Measurements from ENCODE around the gene P2RY12. TPM values are rescaled to one million over a fixed set of nuclear protein-coding genes. Genes with fewer than 3 reads are reported as not detected.

Gene P2RY12
- total RNA-seq, 2 experiments from 2014 or later = not detected

DNA sequence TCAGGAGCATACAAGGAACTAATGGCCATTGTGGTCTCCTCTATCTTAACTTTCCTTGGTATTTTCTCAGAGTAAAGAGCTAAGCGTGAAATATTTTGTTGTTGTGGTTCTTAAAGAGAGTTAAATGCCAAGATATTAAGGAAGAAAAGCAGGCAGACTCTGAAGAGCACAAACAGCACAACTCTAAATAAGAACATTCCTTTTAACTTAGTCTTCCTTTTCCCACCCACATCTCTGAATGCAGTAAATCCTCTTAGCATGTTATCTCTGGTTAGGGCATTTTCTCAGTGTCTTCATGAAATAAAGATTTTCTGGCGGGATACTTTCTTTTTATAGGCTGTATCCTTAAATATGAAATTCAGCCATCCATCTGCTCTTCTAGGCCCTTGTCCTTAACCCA, 69.4 kb downstream of the P2RY12 start:
- Mint-ChIP-seq H3K27ac (no peak overlapping the region), H3K9me3 (ENCODE audit: insufficient read depth) (no peaks in the 10 kb centered on the region), H3K4me3 (no peak overlapping the region), H3K36me3 (ENCODE audit: low read depth) (no peaks in the 10 kb centered on the region), H3K4me1 (ENCODE audit: low read depth) (peaks cover 5% of the 10 kb centered on the region), H3K27me3 (ENCODE audit: low read depth) (no peaks in the 10 kb centered on the region)
- ChIA-PET POLR2A (no interaction called here), CTCF (no interaction called here)
- no peak for ATAC-seq
- DNase-seq = no peak

DNA sequence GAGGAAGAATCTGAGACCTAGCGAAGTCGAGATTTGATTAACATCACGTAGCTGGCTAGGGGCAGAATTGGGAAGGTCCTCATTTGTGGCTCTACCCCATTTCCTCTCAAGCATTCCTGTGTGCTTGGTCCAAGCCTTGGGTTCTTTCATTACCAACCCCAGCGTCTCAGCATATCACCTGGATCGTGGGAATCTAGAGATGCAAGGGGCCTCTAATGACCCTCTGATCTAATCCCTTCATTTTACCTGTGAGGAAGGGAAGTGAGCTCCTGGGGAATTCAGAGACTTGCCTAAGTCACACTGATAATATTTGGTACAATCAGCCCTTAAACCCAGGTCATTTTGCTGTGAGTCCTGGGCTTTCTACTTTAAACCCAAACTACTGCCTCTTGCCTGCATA, 70.0 kb downstream of the P2RY12 start:
- H3K9me3 Mint-ChIP-seq (ENCODE audit: insufficient read depth) = no peaks in the 10 kb centered on the region
- H3K4me1 Mint-ChIP-seq (ENCODE audit: low read depth) = peaks cover 5% of the 10 kb centered on the region
- no peak for ATAC-seq
- CTCF ChIA-PET = no interaction called here
- no peaks in the 10 kb centered on the region for H3K36me3 Mint-ChIP-seq (ENCODE audit: low read depth)
- H3K27me3 Mint-ChIP-seq (ENCODE audit: low read depth) = no peaks in the 10 kb centered on the region
- DNase-seq = no peak
- POLR2A ChIA-PET = no interaction called here
- H3K4me3 Mint-ChIP-seq = no peak overlapping the region
- H3K27ac Mint-ChIP-seq = no peak overlapping the region

DNA sequence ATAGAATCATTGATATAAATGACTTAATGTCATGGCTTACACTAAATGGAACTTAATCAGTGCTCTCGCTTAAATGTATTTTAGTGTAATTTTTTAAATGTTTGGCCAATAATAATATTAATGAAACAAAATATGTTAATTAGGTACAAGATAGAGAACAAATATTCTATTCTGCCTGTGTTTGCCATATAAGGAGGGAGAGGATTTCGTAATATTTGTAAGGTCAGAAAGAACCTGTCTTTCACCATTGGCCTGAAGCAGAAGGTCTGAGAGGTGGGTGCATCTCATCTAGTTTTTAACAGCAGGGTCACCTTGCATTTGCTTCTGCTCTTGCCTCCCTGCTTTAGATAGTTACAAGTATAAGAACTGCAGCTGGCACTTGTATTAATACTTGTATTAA, 70.4 kb downstream of the P2RY12 start:
- Mint-ChIP-seq H3K27me3 (ENCODE audit: low read depth) (no peaks in the 10 kb centered on the region), H3K27ac (no peak overlapping the region), H3K9me3 (ENCODE audit: insufficient read depth) (no peaks in the 10 kb centered on the region), H3K4me3 (no peak overlapping the region), H3K4me1 (ENCODE audit: low read depth) (peaks cover 5% of the 10 kb centered on the region), H3K36me3 (ENCODE audit: low read depth) (no peaks in the 10 kb centered on the region)
- ATAC-seq (no peak), DNase-seq (no peak)
- ChIA-PET CTCF (interaction anchor here (0.6 to 1.0 kb wide), 2 partner anchors 14 to 78 kb away, joined by 4 read pairs; no protein-coding TSS in a partner anchor), POLR2A (no interaction called here)

DNA sequence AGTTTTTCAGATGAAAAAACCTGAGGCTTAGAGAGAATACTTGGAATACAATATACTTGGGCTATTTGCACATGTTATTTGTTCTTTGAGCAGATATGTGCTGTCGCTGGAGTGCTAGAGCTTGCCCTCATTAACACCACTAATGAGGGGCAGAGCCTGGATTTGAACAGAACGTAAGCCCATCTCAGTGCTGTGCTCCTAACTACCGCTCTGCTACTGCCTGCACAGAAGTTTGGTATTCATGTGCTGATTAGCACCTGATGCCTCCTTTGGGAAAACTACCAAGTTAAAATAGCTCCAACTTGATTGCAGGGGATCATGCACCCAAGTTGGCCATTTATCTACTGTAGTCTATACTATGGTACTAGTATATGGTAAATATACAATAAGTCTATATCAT, 71.6 kb downstream of the P2RY12 start:
- ChIA-PET CTCF (no interaction called here), POLR2A (no interaction called here)
- Mint-ChIP-seq H3K36me3 (ENCODE audit: low read depth) (no peaks in the 10 kb centered on the region), H3K4me1 (ENCODE audit: low read depth) (peaks cover 5% of the 10 kb centered on the region), H3K4me3 (no peak overlapping the region), H3K27me3 (ENCODE audit: low read depth) (no peaks in the 10 kb centered on the region), H3K9me3 (ENCODE audit: insufficient read depth) (no peaks in the 10 kb centered on the region), H3K27ac (no peak overlapping the region)
- no peak for ATAC-seq
- no peak for DNase-seq

DNA sequence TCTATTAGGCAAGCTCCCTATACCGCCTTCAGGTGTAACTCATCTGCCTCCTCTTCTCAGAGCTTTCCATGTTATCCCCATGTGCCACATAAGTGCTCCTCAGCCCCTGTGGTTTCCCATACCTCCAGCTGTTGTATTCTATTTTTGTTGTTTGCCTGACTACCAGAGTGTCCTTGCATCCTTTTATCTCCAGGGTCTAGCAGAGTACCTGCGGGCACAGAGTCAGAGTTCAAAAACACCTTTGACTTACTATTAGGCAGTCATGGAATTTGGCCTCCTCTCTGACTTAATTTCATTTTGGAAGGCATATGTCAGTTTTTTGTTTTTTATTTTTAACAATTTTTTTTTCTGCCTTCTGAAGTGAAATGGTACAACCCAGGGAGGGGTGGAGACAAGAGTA, 75.0 kb downstream of the P2RY12 start:
- no peaks in the 10 kb centered on the region for H3K27me3 Mint-ChIP-seq (ENCODE audit: low read depth)
- no peak overlapping the region for H3K4me3 Mint-ChIP-seq
- POLR2A ChIA-PET = no interaction called here
- no peak for ATAC-seq
- no peak for DNase-seq
- peaks cover 13% of the 10 kb centered on the region for H3K4me1 Mint-ChIP-seq (ENCODE audit: low read depth)
- H3K36me3 Mint-ChIP-seq (ENCODE audit: low read depth) = no peaks in the 10 kb centered on the region
- H3K27ac Mint-ChIP-seq = no peak overlapping the region
- H3K9me3 Mint-ChIP-seq (ENCODE audit: insufficient read depth) = no peaks in the 10 kb centered on the region
- CTCF ChIA-PET = interaction anchor here (1.1 to 1.5 kb wide), 2 partner anchors 9 to 19 kb away, joined by 3 to 4 read pairs; no protein-coding TSS in a partner anchor

DNA sequence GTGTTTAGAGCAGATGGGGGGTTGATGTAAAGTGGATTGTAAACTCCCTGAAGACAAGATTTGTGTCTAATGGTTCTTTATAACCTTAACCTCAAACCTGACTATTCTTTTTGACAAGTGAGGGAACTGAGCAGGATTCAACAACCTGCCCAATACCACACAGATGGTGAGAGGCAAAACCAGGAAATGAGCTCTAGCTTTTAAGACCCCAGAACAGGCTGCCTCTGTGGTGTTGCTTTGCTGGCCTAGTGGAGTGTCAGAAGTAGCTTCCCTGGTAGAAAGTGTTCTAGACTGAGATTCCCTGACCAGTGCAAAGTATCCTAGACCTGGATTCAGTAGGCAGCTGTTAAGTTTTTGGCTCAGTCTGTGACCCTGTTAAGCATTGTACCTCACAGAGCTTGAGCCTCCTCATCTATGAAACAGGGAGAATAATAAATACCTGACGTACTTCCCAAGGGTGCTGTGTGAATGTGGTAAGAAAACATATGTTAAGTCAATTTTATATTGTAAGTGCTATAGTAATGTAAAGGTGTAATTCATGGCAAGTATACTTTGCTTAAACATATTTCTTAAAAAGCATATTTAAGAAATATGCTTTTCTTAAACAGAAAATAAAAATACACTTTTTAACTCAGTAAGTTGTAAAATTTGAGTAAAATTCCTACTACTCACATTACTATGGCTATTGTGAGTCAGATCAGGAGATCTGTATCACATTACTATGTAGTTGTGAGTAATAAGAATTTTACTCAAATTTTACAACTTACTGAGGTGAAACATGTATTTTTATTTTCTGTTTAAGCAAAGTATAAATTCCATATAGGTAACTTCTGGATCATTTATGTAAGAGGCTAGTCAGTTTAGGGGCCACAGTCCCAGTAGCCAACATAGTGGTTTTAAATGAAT, 76.7 kb downstream of the P2RY12 start:
- ATAC-seq = no peak
- DNase-seq = no peak
- POLR2A ChIA-PET = no interaction called here
- no peaks in the 10 kb centered on the region for H3K9me3 Mint-ChIP-seq (ENCODE audit: insufficient read depth)
- H3K4me1 Mint-ChIP-seq (ENCODE audit: low read depth) = peaks cover 13% of the 10 kb centered on the region
- H3K27me3 Mint-ChIP-seq (ENCODE audit: low read depth) = peaks cover 3% of the 10 kb centered on the region
- H3K4me3 Mint-ChIP-seq = no peak overlapping the region
- H3K36me3 Mint-ChIP-seq (ENCODE audit: low read depth) = no peaks in the 10 kb centered on the region
- CTCF ChIA-PET = interaction anchor here (0.6 to 4.4 kb wide), 3 partner anchors 20 to 139 kb away, joined by 3 to 26 read pairs (median 3); partner anchors contain the start of gene P2RY13
- H3K27ac Mint-ChIP-seq = no peak overlapping the region

DNA sequence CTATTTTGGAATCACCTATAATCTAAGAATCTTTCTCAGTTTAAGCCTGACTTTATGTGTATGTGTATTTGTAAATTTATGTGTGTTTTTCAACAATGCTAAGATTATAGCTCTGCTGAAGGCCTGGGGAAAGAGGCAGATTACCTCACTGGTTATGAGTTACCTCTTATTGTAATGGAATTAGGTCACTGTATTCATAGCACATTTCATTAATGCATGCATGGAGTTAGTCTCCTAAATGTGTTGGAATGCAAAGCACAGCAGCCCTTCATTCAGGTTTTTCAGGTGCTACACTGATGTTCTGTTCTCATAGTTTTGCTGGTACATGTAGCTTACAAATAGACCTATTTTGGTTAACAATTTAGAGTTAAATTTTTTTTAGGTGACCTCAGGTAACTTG, 77.4 kb downstream of the P2RY12 start:
- Mint-ChIP-seq H3K4me3 (no peak overlapping the region), H3K4me1 (ENCODE audit: low read depth) (peaks cover 13% of the 10 kb centered on the region), H3K9me3 (ENCODE audit: insufficient read depth) (no peaks in the 10 kb centered on the region), H3K27ac (no peak overlapping the region), H3K27me3 (ENCODE audit: low read depth) (peaks cover 6% of the 10 kb centered on the region), H3K36me3 (ENCODE audit: low read depth) (no peaks in the 10 kb centered on the region)
- ATAC-seq = no peak
- ChIA-PET CTCF (interaction anchor here (0.6 to 4.4 kb wide), 5 partner anchors 20 to 139 kb away, joined by 3 to 26 read pairs (median 3); partner anchors contain the start of gene P2RY13), POLR2A (no interaction called here)
- no peak for DNase-seq

DNA sequence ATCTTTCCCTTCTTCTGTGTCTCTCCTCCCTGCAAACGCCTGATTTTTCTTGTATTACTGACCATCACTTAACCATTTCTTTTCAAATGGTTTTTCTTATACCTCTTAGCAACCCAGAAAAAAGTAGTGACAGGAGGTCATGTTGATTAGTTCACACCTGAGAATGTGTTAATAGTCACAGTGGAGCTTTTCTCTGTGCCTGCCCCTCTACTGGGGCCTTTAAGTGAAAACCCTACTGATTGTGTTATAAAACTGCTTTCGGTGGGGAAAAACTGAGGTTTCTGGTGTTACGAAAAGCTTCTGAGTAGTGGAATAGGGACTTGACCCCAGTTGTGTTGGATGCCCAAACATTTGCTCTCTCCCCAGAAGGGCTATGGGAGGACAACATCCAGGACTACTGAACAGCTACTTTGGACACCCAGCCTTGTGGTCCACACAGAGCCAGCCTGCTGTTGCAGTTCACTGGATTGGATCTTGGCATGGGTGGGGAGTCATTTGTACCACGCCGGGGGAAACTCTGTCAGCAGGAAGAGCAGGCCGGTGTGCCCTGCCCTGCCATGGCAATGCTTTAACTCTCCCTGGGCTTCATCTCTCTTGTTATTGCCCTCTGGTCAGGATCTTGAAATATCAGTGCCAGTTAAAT, 78.3 kb downstream of the P2RY12 start:
- ChIA-PET CTCF (interaction anchor here (0.6 to 4.4 kb wide), 6 partner anchors 21 to 160 kb away, joined by 3 to 26 read pairs (median 3); partner anchors contain the start of gene P2RY13), POLR2A (no interaction called here)
- H3K4me1 Mint-ChIP-seq (ENCODE audit: low read depth) = peaks cover 13% of the 10 kb centered on the region
- H3K27ac Mint-ChIP-seq = no peak overlapping the region
- no peaks in the 10 kb centered on the region for H3K36me3 Mint-ChIP-seq (ENCODE audit: low read depth)
- DNase-seq (no peak), ATAC-seq (no peak)
- H3K4me3 Mint-ChIP-seq = no peak overlapping the region
- no peaks in the 10 kb centered on the region for H3K9me3 Mint-ChIP-seq (ENCODE audit: insufficient read depth)
- peaks cover 10% of the 10 kb centered on the region for H3K27me3 Mint-ChIP-seq (ENCODE audit: low read depth)

DNA sequence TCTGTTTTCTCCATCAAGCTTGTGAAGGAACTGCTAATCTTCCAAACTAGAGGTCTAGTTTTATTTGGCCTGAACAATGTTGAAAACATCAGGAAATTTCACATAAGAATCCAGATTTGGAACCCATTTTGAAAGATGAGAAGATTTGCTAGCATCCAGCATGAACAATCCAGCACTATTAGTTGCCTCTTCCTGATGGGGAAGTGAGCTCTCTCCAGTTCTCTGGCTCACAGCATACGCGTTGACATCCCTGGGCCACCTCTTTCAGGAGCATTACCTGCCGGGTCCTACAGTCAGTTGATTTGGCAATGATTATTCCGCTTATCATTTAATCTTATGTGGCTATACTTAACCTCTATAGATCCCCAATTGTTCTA, 78.8 kb downstream of the P2RY12 start:
- POLR2A ChIA-PET = no interaction called here
- no peak overlapping the region for H3K27ac Mint-ChIP-seq
- CTCF ChIA-PET = interaction anchor here (0.6 to 4.4 kb wide), 4 partner anchors 22 to 159 kb away, joined by 3 to 26 read pairs (median 4); partner anchors contain the start of gene P2RY13

DNA sequence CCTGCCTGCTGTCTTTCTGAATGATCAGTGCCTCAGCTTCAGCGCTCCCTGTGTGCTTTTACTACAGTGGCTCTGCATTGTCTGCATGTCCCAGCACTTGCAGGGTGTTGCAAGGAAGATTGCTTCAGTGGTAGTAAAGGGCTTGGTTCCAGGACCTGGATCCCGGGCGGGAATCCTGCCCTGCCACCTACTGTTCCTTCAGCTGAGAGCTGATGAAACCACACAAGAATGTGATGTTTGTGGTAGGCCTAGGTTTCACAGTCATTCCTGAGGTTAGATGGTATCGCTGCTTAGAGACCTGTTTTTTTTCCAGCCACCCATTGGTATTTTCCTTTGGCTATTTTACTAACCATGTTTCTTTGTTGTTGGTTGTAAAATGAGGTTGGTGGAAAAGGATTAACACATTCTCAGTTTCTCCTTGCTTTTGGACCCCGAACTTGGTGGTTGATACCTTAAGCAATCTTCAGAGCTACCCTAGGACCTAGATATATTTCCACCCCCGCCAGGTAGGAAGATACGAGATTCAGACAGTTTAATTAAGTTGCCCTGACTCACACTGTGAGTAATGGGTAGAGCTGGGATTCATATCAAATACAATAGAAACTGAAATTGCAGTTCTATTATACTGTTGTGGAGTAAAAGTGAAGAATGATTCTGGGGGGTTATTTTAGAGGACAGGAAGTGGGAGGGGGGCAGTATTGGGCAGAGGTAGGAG, 79.3 kb downstream of the P2RY12 start:
- H3K4me1 Mint-ChIP-seq (ENCODE audit: low read depth) = peaks cover 13% of the 10 kb centered on the region
- ChIA-PET POLR2A (interaction anchor here (0.6 kb wide), 2 partner anchors 154 to 782 kb away, joined by 3 read pairs; no protein-coding TSS in a partner anchor), CTCF (interaction anchor here (1.0 to 4.4 kb wide), 4 partner anchors 22 to 137 kb away, joined by 3 to 26 read pairs (median 4); partner anchors contain the start of gene P2RY13)
- H3K27ac Mint-ChIP-seq = no peak overlapping the region
- ATAC-seq (peak; percentile 60), DNase-seq (no peak)
- H3K4me3 Mint-ChIP-seq = no peak overlapping the region
- H3K36me3 Mint-ChIP-seq (ENCODE audit: low read depth) = no peaks in the 10 kb centered on the region
- H3K9me3 Mint-ChIP-seq (ENCODE audit: insufficient read depth) = no peaks in the 10 kb centered on the region
- H3K27me3 Mint-ChIP-seq (ENCODE audit: low read depth) = peaks cover 10% of the 10 kb centered on the region

More for the DNA sequence above, 78.8 kb downstream of the P2RY12 start:
- DNase-seq (no peak), ATAC-seq (no peak)
- Mint-ChIP-seq H3K27me3 (ENCODE audit: low read depth) (peaks cover 10% of the 10 kb centered on the region), H3K4me1 (ENCODE audit: low read depth) (peaks cover 13% of the 10 kb centered on the region), H3K9me3 (ENCODE audit: insufficient read depth) (no peaks in the 10 kb centered on the region), H3K36me3 (ENCODE audit: low read depth) (no peaks in the 10 kb centered on the region), H3K4me3 (no peak overlapping the region)

DNA sequence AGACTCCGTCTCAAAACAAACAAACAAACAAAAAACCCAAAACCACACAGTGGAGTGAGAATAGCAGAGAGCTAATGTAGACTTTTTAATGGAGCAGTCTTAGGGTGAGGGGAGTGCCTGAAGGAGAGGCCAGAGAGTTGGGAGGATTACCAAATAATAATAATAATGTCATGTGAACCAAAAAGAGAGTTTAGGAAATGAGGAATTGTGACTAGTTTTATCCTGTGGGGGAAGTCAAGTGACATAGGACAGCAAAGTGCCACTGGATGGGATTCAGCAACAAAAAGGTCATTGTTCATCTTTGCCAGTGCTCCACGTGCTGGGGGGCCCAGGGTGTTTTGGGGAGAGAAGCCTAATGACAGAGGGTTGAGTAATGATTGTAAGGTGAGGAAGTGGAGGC, 80.8 kb downstream of the P2RY12 start:
- peak overlapping the region; percentile 36 for H3K27ac Mint-ChIP-seq
- H3K4me1 Mint-ChIP-seq (ENCODE audit: low read depth) = peaks cover 13% of the 10 kb centered on the region
- ATAC-seq (no peak), DNase-seq (no peak)
- peaks cover 13% of the 10 kb centered on the region for H3K27me3 Mint-ChIP-seq (ENCODE audit: low read depth)
- H3K9me3 Mint-ChIP-seq (ENCODE audit: insufficient read depth) = no peaks in the 10 kb centered on the region
- ChIA-PET POLR2A (no interaction called here), CTCF (interaction anchor here (4.4 kb wide), 1 partner anchor 24 kb away, joined by 26 read pairs; the partner anchor contains the start of gene P2RY13)
- no peak overlapping the region for H3K4me3 Mint-ChIP-seq
- no peaks in the 10 kb centered on the region for H3K36me3 Mint-ChIP-seq (ENCODE audit: low read depth)
